NT2/D1 (cell line): Measurements from ENCODE around the gene SSR3.

ENCODE experiments used
- SUZ12 ChIP-seq: IDR thresholded peaks from 2 replicates; pipeline ENCODE4 v1.6.1; 2011; ENCODE audit not compliant: insufficient read length, insufficient read depth; ENCODE audit errors: extremely low read depth
- YY1 ChIP-seq: IDR thresholded peaks from 2 replicates; pipeline ENCODE4 v1.6.1; 2011; ENCODE audit not compliant: insufficient read length, insufficient read depth
- ZNF274 ChIP-seq: IDR thresholded peaks from 2 replicates; pipeline ENCODE4 v1.6.1; 2011; ENCODE audit warnings: mild to moderate bottlenecking, low read depth, low read length

DNA sequence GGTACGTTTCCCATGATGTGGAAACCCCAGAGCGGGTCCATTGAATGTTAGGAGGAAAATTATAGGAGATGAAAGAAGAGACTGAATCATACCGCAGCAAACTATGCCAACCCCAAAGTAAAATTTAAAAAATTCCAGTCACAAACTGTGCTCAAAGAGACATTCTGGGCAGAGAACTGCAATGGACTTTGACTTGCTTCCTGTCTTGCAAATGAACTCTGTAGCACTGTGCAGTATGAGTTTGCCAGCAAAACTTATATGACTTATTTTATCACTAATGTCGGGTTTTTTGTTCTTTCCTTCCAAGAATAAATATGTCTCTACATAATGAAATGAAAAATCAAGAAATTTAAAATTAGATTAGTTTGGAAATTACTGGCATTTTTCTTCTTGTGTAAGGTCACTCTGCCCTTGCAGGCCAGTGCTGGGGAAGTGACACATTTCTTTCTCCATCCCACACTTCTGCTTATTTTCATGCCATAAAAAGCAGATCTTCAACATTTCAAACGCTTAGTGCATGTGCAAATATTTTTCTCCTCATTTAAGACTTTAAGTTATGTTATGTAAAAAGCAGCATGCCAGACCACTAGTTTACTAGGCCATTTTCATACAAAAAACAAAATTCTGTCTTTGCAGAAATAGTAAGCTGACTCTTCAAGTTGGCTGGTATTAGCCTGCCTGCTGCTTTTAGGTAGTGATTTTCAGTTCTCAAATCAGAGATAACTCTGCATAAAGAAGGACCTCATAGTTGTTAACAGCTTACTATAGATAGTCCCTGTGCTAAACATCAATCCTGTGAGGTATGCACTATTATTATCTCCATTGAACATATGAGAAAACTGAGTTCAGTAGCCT lies 32.2 kb upstream of the SSR3 start:
- no peak for TF ChIP-seq ZNF274
- TF ChIP-seq YY1: no peak
- TF ChIP-seq SUZ12: no peak
